ENCODE data around the gene ZNF496. TPM values are rescaled to one million over a fixed set of nuclear protein-coding genes. Genes with fewer than 3 reads are reported as not detected.

The ZNF496 gene
- total and polyA plus RNA-seq, 2 of the 13 experiments (the other 11 are each of a cell fraction or from before 2014, with no cell fraction given): 14.8 to 18.6 TPM

GRCh38 chr1:247332215-247332622 lies 552 bp upstream of the ZNF496 start (continued):
- TF ChIP-seq UBTF (CRISPR knock-in tag; IDR thresholded peaks at IDR 0.05) (peak; percentile 78), SAP130 (CRISPR knock-in tag; IDR thresholded peaks at IDR 0.05; ENCODE audit: low read depth) (peak; percentile 53; the same call in 1 of the 2 replicates), ZBTB7A (CRISPR knock-in tag; IDR thresholded peaks at IDR 0.05) (peak; percentile 67), POLR2A (IDR thresholded peaks at IDR 0.05; ENCODE audit: insufficient read depth in 1 of 2, low read depth in 2 of 2, low read length in 2 of 2) (no peak), E2F5 (CRISPR knock-in tag; conservative IDR thresholded peaks at IDR 0.05) (no peak), TAF1 (CRISPR knock-in tag; IDR thresholded peaks at IDR 0.05) (no peak), ZSCAN29 (CRISPR knock-in tag; conservative IDR thresholded peaks at IDR 0.05) (no peak), PHF5A (CRISPR knock-in tag; IDR thresholded peaks at IDR 0.05; ENCODE audit: low read depth, unreplicated experiment) (no peak), CENPX (CRISPR knock-in tag; IDR thresholded peaks at IDR 0.05) (no peak), YEATS4 (CRISPR knock-in tag; IDR thresholded peaks at IDR 0.05; ENCODE audit: borderline replicate concordance) (peak; percentile 71; the same call in 1 of the 2 replicates), SCMH1 (CRISPR knock-in tag; IDR thresholded peaks at IDR 0.05; ENCODE audit: borderline replicate concordance) (no peak), ELF3 (CRISPR knock-in tag; IDR thresholded peaks at IDR 0.05) (0 out of 2 replicates have a peak, but pooled peaks have one; percentile 3), ATAD3A (CRISPR knock-in tag; IDR thresholded peaks at IDR 0.05) (no peak), ZNF251 (CRISPR knock-in tag; IDR thresholded peaks at IDR 0.05) (no peak), RFX3 (CRISPR knock-in tag; IDR thresholded peaks at IDR 0.05) (no peak), YEATS2 (CRISPR knock-in tag; IDR thresholded peaks at IDR 0.05; ENCODE audit: borderline replicate concordance) (no peak), ISX (CRISPR knock-in tag; conservative IDR thresholded peaks at IDR 0.05) (no peak), THYN1 (CRISPR knock-in tag; IDR thresholded peaks at IDR 0.05; ENCODE audit: borderline replicate concordance, low read depth) (no peak), LRRFIP1 (CRISPR knock-in tag; conservative IDR thresholded peaks at IDR 0.05) (no peak), FOXM1 (CRISPR knock-in tag; IDR thresholded peaks at IDR 0.05) (no peak)
- TF ChIP-seq, protein P1, sequence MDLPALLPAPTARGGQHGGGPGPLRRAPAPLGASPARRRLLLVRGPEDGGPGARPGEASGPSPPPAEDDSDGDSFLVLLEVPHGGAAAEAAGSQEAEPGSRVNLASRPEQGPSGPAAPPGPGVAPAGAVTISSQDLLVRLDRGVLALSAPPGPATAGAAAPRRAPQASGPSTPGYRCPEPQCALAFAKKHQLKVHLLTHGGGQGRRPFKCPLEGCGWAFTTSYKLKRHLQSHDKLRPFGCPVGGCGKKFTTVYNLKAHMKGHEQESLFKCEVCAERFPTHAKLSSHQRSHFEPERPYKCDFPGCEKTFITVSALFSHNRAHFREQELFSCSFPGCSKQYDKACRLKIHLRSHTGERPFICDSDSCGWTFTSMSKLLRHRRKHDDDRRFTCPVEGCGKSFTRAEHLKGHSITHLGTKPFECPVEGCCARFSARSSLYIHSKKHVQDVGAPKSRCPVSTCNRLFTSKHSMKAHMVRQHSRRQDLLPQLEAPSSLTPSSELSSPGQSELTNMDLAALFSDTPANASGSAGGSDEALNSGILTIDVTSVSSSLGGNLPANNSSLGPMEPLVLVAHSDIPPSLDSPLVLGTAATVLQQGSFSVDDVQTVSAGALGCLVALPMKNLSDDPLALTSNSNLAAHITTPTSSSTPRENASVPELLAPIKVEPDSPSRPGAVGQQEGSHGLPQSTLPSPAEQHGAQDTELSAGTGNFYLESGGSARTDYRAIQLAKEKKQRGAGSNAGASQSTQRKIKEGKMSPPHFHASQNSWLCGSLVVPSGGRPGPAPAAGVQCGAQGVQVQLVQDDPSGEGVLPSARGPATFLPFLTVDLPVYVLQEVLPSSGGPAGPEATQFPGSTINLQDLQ (CRISPR knock-in tag; IDR thresholded peaks at IDR 0.05): no peak
- TF ChIP-seq, protein P2, sequence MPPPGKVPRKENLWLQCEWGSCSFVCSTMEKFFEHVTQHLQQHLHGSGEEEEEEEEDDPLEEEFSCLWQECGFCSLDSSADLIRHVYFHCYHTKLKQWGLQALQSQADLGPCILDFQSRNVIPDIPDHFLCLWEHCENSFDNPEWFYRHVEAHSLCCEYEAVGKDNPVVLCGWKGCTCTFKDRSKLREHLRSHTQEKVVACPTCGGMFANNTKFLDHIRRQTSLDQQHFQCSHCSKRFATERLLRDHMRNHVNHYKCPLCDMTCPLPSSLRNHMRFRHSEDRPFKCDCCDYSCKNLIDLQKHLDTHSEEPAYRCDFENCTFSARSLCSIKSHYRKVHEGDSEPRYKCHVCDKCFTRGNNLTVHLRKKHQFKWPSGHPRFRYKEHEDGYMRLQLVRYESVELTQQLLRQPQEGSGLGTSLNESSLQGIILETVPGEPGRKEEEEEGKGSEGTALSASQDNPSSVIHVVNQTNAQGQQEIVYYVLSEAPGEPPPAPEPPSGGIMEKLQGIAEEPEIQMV (CRISPR knock-in tag; IDR thresholded peaks at IDR 0.05; ENCODE audit: low read depth): no peak
